Neural cell (in vitro differentiated cells): ENCODE measurements around the gene PPP4R3A.

Experiments used
- CTCF ChIP-seq: fragments of 450-650 bp; IDR thresholded peaks from 2 replicates; pipeline ENCODE4 v1.5.1; 2014; ENCODE audit warnings: antibody characterized with exemption, mild to moderate bottlenecking, moderate library complexity; ENCODE audit not compliant: poor library complexity, severe bottlenecking
- POLR2AphosphoS5 ChIP-seq: IDR thresholded peaks from 2 replicates; pipeline ENCODE4 v1.6.1; 2012
- SMC3 ChIP-seq: fragments of 450-650 bp; conservative IDR thresholded peaks from 2 replicates; pipeline ENCODE4 v1.6.1; 2014; ENCODE audit warnings: antibody characterized with exemption, mild to moderate bottlenecking, moderate library complexity; ENCODE audit not compliant: poor library complexity

- TF ChIP-seq CTCF (no peak), SMC3 (no peak), POLR2AphosphoS5 (no peak)
Observed at GRCh38 chr14:91501951-91502930, 7.9 kb downstream of the PPP4R3A start.
